Measurements from ENCODE around the gene SYAP1.

DNA sequence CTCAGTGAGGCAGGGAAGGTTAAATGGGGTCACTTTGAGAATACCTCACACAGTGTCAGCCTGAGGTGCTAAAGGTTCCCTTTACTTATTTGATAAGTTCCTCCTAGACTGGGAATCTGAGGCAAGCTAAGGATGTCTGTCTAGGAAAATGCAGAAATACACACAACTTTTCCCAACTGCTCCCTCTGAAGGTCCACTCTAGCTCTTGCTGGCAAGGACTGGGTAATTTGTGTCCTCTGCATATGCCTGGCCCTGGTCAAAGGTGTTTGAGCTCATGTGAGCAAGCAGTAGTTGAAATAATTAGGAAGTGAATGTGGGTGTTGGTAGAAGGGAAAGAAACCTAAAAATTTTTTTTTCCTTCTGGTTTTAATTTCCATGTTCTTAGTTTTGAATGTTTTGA, 88.1 kb downstream of the SYAP1 start:
- no peak for TF ChIP-seq CTCF (IDR thresholded peaks at IDR 0.05; ENCODE audit: low read depth, low read length, missing input control)
- TF ChIP-seq, protein P1, sequence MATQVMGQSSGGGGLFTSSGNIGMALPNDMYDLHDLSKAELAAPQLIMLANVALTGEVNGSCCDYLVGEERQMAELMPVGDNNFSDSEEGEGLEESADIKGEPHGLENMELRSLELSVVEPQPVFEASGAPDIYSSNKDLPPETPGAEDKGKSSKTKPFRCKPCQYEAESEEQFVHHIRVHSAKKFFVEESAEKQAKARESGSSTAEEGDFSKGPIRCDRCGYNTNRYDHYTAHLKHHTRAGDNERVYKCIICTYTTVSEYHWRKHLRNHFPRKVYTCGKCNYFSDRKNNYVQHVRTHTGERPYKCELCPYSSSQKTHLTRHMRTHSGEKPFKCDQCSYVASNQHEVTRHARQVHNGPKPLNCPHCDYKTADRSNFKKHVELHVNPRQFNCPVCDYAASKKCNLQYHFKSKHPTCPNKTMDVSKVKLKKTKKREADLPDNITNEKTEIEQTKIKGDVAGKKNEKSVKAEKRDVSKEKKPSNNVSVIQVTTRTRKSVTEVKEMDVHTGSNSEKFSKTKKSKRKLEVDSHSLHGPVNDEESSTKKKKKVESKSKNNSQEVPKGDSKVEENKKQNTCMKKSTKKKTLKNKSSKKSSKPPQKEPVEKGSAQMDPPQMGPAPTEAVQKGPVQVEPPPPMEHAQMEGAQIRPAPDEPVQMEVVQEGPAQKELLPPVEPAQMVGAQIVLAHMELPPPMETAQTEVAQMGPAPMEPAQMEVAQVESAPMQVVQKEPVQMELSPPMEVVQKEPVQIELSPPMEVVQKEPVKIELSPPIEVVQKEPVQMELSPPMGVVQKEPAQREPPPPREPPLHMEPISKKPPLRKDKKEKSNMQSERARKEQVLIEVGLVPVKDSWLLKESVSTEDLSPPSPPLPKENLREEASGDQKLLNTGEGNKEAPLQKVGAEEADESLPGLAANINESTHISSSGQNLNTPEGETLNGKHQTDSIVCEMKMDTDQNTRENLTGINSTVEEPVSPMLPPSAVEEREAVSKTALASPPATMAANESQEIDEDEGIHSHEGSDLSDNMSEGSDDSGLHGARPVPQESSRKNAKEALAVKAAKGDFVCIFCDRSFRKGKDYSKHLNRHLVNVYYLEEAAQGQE (IDR thresholded peaks at IDR 0.05) = no peak
- no peak for TF ChIP-seq JUND (IDR thresholded peaks at IDR 0.05)
- no peak for TF ChIP-seq RXRA (IDR thresholded peaks at IDR 0.05)
- TF ChIP-seq TAF1 (conservative IDR thresholded peaks at IDR 0.05) = no peak
- TF ChIP-seq, protein P2, sequence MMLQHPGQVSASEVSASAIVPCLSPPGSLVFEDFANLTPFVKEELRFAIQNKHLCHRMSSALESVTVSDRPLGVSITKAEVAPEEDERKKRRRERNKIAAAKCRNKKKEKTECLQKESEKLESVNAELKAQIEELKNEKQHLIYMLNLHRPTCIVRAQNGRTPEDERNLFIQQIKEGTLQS (IDR thresholded peaks at IDR 0.05) = no peak
- TF ChIP-seq RAD21 (IDR thresholded peaks at IDR 0.05) = peak in 1 of 2 donors; percentile 23

Data from liver (tissue), 3 donors.